SU-DHL-6 (cell line): ENCODE measurements around the gene ITGA6.

Experiments
- EZH2phosphoT487 ChIP-seq: fragments of 200-600 bp; sonication (generic), shearing (Covaris generic); conservative IDR thresholded peaks from 2 replicates; pipeline ENCODE4 v1.6.1; 2018; ENCODE audit warnings: mild to moderate bottlenecking, antibody characterized with exemption, low read length, moderate library complexity, mixed read lengths
- TF ChIP-seq, protein P1 (sequence below): fragments of 200-600 bp; sonication (generic); IDR thresholded peaks from one replicate; pipeline ENCODE4 v1.5.1; 2017; ENCODE audit warnings: antibody characterized with exemption, mild to moderate bottlenecking, low read length, moderate library complexity; ENCODE audit not compliant: insufficient read depth, poor library complexity, severe bottlenecking

DNA sequence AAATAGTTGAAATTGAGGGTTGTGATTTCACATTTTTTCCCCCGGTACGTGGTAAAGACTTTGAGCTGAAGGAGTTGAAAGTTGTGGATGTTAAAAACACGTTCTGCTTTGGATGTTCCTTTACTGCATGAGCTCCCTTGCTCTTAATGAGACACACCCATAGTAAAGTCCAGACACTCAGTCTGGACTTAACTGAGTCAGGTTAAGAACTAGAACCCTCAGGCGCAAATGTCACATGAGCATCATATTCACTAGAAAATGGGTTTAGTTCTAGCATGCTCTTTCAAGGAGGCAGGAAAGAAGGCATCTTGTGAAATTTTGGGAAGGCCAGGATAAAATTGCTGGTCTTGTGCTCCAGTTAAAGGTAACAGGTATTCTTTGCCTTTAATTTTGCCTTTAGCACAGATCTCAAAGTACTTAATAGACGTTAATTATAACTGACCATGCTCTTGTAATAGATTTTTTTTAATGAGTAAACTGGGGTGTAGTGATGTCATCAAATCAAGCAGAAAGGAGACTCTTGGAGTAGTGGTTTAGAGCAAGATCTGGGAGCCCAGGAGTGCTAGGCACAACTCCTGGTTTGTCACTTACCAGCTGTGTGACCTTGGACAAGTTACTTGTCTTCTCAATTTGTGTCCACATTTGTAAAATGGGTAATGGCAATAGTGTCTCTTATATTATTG, 20.6 kb downstream of the ITGA6 start:
- TF ChIP-seq, protein P1, sequence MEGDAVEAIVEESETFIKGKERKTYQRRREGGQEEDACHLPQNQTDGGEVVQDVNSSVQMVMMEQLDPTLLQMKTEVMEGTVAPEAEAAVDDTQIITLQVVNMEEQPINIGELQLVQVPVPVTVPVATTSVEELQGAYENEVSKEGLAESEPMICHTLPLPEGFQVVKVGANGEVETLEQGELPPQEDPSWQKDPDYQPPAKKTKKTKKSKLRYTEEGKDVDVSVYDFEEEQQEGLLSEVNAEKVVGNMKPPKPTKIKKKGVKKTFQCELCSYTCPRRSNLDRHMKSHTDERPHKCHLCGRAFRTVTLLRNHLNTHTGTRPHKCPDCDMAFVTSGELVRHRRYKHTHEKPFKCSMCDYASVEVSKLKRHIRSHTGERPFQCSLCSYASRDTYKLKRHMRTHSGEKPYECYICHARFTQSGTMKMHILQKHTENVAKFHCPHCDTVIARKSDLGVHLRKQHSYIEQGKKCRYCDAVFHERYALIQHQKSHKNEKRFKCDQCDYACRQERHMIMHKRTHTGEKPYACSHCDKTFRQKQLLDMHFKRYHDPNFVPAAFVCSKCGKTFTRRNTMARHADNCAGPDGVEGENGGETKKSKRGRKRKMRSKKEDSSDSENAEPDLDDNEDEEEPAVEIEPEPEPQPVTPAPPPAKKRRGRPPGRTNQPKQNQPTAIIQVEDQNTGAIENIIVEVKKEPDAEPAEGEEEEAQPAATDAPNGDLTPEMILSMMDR = no peak
- no peak for TF ChIP-seq EZH2phosphoT487
